Hippocampal formation (tissue), 2 donors: Measurements from ENCODE around the gene STX8.

ENCODE experiments used
- DNase-seq, 2 donors: peaks; one replicate each; lab custom pipeline; 2025; lab: John Stamatoyannopoulos, UW

Gene STX8

DNA sequence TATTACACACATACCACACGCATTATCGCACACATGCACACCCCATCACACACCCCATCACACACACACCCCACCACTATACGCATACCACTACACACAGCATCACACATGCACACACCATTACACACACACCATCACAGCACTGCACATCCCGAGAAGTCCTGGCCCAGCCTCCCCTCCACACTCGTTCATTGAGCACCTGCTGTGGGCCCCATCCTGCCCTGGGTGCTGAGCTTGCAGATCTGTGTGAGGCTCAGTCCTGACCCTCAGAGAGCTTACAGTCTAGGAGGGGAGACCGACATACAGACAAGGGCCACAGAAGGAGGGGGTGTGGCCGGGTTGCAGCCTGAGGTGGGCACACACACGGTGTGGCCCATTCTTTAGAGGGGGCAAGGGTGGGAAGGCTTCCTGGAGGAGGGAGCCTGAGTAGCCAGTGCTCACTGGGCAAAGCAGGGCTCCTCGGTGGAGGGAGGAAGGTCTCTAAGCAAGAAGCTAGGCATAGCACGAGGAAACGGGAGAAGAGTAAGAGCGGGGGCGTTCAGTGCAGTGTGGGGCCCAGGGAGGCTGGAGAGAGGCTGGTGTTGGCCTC lies 347.7 kb downstream of the STX8 start:
- no peak for DNase-seq

DNA sequence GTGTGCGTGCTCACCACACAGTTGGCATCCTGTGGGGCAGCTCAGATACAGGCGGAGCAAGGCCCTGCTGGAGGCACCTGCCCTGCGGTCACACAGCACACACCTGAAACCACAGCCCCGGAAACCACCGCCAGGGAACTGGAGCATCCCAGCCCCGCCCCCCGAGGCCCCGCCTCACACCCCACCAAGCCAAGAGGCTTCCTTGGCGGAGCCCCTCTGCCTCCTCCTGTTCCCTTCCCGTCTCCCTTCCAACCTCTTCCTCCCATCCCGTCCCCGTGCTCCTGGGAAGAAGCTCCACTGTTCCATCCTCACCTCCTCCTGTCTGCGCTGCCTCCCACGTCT lies 348.9 kb downstream of the STX8 start:
- no peak for DNase-seq

DNA sequence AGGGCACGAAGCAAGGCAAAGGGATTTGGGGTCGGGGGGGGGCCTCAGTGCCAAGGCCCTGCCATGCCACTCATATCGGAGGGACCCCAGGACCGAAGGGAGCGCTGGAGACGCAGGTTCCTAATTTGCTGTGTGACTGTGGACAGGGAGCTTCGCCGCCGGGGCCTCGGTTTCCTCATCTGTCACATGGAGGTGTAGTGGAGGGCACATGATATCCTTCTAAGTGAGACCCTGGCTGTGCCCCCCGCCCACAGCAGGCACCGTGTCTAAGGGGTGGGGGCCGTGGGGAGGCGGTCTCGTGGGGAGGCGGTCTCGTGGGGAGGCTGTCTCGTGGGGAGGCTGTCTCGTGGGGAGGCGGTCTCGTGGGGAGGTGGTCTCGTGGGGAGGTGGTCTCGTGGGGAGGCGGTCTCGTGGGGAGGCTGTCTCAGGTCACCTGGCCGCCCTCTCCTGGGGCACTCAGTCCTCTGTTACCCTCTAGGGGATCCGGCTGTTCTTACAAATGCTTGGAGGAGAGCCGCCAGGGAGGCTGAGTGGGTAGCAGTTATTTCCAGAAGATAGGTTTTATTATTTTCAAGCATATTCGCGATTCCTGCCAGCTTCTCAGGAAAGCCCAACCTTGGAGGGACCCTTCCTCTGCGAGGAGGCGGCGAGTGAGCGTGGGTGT lies 349.4 kb downstream of the STX8 start:
- DNase-seq, result no peak

DNA sequence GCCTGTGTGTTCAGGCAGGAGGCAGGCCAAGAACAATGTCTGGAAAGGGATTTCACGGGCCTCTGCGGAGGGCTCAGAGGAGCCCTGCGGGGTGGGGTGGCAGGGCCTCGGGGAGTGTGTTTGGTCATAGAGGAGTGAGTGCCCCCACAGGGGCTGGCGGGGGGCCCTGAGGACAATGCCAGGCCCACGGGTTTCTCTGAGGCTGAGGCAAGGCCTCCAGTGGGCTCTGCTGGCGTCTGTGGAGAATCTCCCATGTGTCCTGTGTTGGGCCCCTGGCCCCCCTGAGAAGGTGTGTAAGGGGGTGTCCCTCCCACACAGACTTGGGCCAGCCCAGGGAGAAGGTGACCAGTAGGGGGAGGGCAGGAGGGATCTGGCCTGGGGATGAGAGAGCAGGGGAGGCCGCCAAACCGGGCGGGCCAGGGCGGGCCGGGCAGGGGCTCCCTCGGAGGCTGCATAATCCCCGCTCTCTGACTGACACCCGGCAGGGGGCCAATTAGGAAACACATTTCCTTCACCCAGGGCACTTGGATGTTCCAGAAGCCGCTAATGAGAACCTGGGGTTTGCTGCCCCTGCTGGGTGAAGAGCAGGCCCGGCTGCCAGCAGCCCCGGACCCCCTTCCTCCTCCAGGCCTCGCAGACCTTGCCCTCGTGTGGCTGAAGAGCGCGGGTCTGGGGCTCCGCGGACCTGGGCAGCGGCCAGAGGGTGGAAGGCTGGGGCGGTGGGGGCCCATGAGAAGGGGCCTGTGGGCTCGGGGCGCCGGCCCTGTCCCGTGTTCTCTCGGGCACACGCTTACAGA lies 350.1 kb downstream of the STX8 start:
- no peak for DNase-seq

DNA sequence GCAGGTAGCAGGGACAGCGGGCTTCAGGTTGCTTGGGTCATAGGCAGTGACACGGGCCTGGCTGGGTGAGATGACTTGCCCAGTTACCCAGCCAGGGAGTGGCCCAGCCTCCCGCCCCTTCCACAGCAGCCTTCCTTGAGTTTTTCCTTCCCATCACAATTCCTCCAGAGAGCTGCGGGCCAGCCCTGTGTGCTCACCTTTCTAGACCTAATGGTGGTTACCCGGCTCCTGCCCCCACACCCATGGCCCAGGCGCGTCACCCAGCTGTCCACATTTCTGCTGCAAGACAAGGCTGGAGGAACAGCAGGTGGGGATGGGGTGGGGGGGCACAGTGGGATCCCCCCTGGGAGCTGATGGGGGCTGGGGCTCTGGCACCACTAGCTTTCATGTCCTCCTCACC lies 351.1 kb downstream of the STX8 start:
- no peak for DNase-seq

DNA sequence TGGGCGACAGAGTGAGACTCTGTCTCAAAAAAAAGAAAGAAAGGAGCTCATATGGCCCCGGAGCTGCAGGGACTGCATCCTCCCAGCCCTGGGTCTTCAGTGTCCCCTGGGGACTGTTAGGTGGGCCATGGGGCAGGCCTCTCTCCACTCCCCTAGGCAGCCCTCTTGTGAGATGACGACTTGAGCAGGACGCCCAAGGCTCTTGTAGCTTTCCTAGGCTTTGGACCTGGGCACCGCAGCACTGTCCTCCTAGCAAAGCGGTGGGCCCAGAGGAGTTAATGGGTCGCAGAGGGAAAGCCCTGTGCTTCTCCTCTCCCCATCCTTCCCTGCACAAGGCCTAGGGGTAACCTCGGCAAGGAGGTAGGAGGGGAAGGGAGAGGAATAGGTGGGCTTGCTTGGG lies 352.1 kb downstream of the STX8 start:
- DNase-seq, result no peak

DNA sequence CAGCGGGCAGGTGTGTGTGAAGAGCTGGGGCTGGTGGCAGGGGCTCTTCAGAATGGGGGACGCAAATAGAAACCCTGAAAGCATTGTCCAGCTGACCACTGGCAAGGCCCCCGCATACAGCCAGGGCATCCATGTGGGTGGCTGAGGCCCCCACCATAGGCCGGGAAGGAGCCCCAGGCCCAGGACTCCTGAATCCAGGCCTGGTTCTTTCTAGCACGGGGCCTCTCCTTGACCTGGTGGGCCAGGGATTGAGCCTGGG lies 353.8 kb downstream of the STX8 start:
- no peak for DNase-seq

DNA sequence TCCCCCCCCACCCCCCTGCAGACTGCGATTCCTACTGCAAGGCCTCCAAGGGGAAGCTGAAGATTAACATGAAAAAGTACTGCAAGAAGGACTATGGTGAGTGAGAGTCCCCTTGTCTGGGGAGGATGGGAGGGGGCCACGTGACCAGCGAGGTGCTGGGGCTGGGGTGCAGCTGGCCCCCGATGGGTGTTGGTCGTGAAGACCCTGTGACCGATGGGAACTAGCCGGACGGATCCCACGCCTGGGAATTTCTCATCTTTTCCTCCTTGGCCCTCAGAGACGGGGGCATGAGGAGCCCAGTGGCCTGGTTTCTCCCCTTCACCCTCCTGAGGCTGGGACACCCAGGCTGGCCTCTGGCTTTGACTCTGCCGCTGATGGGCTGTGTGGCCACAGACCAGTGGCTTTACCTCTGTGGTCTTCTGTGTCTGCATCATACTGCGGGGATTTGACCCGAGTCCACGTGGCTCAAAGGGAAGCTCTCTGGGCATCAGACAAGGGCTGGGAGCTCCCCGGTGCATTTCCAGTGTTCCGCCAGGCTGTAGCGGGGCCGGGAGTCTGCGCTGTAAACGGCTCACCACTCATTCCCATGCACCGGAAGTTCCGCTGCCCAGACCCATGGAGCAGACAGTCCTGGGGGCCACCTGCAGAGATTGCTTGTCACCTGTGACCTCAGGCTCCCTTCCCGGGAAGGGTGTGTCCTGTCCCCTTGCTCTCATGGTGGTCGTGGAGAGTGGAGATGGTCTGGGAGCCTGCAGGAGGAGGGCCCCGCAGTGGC lies 354.3 kb downstream of the STX8 start:
- DNase-seq, result no peak

DNA sequence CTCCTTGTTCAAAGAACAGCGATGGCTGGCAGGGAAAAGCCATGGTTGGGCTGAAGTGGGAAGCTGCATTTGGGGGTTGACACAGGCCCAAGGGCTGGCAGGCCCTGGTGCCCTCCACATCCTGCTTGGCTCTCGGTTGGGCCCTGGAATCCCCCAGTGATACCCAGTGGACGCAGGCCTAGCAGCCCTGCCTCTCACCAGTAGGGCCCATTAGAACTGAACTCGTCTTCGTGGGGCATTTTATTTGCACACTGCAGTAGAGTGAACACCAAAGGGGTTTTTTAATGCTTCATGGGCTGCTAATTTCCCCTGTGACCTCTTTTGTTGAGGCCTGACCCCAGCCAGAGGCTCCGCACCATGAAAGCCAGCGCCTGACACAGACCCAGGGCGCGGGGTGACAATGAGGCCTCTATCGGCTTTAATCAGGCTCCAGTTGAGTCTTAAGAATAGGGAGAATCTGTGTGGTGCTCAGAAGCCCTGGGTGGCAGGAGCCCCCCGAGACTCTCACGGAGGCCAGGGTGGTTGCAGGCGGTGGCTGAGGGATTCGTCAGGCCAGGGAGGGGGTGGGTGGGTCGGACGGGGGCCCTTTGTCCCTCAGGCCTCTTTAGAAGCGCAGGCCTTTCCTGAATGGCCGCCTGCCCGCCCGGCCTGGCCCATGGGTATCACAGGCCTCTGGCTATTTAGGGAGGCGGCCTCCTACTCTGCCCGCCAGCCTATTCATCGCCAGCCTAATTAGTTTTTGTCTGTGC lies 355.0 kb downstream of the STX8 start:
- no peak for DNase-seq

DNA sequence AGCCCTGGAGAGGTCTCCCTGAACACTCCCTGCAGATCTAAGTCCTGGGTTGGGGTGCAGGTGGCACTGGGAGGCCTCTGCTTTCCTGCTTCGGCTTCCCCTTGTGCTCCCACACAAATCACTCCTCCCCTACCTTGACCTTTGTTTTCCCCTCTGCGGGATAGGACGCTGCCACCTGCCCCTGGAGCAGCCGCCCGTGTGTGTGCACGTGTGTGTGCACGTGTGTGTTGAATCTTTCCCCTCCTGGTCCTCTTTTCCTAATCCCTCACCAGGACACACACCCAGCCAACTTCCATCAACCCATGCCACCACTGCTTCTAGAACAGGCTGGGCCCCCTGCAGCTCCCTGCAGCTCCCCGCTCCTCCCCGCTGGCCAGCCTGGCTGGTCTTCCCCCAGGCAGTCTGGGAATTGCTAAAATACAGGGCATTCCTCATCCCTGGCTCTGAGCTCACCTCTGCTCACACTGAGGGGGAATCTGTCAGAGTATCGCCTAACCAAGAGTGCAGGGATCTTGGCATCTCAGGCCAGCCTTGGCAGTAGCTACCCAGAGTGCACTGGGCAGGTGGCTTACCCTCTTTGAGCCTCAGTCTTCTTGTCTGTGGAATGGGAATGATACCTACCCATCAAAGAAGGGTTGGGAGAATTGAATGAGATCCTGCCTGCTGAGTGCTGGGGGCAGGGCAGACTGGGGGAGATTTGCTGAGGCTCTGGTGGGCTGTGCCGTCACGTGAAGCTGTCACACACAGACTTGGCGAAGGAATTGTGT lies 355.8 kb downstream of the STX8 start:
- DNase-seq, result no peak

DNA sequence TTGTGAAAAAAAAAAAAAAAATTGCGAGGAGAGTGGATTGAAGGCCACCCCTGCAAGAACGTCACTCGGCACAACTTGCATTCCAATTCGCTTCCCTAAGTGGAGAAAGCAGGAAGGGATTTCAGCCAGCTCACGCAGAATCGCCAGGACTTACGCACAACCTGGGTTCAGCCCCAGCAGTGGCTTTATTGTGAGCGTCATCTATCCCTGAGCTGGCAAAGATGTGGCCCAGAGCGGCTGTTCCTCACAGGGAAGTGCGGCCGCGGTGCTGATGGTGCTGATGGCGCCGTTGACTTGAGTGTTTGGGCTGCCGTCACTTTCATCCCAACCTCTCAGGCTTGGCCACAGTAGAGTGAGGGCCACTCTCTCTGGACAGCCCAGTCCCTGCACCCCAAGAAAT lies 356.7 kb downstream of the STX8 start:
- DNase-seq, result no peak

DNA sequence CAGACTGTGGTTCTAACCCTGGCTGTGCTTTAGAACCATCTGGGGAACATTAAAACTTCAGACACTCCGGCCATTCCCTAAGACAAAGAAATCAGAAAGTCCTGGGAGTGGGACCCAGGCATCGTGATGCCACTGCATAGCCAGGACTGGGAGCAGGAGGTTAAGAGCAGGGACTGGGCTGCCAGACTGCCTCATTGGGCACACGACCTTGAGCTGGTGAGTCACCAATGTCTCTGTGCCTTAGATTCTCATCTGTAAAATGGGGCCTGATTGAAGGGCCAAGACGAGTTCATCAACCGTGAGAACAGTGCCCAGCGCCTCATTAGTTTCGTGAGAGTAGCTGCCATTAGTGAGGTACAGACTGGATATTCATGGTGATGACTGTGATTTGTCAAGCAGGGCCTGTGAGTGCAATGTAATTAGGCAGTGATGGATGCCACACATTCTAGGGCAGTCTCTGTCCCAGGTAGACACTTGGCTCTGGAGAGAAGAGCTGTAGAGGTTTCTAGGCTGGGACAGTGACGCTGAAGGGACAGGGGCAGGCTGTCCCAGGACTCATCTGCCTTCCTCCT lies 357.5 kb downstream of the STX8 start:
- no peak for DNase-seq

DNA sequence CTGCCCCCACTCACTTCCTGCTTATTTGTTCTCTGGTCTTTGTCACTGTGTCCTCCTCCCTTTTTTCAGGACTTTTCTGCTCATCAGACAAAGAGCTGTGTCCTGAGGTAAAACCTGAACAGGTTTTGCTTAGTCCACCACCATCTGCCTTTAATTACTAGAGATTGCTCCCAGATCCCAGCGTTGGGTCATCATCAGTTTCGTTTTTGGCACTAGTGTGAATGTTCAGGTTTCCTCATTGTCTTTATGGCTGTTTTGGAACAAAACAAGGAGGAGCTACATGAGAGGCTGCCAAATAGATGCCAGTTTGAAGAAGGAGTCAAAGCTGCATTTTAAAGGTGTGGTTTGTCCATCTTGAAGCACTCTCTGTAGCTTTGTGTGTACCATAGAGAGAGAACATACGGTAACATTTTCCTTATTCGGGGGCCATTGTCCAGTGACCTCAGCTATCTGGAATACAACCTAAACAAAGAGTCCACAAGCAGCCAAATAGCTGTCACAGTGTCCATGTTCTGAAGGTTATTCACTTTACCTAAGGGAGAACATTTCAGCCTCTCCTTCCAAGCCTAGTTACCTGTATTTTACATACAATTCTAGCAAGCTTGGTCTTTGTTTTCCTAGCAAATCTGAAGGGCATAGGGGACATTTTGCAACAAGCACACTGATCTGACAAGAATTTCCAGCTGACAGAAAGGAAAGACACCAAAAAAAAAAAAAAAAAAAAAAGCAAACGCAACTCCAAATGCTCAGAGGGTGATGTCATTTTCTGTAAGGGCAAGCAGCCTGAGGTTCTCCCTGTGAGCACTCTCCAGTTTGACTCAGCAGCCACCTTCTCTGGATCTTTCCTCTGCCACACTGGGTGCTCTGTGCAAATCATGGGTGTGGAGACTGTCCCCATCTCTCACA lies 358.2 kb downstream of the STX8 start:
- DNase-seq, result no peak

DNA sequence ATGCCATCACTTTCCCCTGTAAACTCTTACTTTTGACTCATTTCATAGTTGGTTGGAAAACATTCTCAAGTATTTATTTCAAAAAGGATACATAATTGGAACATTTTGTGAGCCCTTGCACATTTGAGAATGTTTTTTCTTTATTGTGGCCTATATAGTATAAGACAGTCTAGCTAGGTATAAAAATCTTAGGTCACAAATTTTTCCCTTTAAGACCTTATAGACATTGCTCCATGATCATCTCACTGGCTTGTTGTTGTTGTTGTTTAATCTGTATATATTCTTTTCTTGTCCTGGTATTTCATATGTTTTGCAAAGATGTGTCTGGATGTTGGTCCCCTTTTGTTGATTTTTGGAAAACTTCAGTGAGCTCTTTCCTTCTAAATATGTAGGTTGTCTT lies 360.2 kb downstream of the STX8 start:
- no peak for DNase-seq

DNA sequence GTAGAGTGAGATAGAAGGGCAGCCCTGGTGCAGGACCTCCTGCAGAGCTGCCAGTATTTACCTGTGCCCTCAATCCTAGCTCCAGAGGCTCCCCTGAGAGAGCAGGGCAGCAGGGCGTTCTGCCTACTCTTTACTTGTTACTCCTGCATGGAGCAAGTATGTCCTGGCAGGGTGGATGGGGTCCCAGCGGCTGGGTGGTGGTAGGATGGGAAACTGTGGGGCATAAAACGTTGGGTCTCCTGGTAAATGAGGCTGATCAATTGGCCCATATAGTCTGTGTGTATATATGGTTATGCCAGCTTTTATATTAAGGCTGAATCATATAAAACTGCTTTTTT lies 362.3 kb downstream of the STX8 start:
- DNase-seq, result no peak

DNA sequence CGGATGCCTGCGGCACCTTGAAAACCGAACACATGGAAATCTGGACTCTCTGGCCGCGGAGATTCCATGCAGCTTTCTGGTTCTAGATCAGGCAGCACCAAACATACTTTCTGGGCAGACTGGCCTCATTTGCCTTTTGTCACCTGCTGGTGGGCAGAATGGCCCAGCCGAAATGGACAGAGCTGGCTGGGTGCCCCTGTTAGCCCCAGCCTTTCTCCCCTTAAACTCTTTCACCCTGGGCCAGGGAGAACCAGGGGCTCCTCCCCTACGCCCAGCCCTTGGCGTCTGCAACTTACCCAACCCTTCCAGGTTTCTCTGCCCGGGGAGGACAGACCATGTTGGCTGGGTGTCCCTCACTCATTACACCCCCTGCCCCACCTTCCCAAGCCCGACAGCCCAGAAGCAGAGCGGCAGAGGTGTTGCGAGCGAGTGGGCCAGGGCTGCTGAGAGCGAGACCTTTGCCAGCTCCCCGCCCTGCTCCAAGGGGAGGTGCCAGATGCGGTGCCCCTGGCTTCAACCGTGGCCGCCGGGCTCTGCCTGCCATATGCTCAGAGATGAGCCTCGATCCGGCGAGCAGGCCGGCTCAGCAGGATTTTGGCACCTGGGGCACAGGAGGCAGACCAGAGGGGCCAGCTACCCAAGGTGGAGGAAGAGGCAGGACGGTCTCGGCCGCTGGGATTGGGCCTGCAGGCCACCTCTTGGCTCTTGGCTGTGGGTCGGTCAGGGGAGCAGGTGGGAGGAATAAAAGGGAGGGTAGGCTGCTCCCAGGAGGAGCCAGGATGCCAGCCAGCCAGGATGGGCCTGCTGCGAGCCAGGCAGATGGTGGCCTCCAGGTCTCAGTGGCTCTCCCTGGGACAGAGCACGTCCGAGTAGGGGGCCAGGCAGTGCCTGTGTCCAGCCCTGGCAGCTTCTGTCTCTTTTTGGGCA lies 363.0 kb downstream of the STX8 start:
- DNase-seq, result no peak

DNA sequence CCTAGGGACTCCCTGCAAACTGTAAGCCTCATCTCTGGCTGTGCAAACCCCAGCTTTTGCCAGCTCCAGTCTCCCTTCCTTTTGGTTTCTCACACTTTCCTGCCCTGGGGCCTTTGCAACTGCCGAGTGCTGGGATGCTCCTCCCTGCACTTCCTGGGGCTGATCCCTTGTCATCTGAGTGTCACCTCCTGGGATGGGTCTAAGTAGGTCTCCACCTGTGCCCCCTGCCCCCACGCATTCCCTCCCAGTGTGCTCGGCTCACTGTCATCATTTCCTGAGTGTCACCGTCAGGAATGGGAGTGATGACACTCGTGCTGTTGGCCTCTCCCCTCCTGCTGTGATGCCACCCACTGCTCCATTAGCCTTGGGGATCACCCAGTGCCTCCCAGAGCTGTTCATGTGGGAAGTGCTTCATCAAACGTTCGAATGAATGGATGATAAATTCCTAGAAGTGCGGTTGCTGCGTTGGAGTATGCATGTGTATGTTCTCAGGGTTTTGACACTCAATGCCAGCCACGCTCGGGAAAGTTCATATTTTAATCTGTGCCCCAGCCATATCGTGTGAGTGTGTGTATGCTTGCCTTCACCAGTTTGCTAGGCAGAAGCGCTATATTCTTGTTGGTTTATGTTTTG lies 364.4 kb downstream of the STX8 start:
- no peak for DNase-seq

DNA sequence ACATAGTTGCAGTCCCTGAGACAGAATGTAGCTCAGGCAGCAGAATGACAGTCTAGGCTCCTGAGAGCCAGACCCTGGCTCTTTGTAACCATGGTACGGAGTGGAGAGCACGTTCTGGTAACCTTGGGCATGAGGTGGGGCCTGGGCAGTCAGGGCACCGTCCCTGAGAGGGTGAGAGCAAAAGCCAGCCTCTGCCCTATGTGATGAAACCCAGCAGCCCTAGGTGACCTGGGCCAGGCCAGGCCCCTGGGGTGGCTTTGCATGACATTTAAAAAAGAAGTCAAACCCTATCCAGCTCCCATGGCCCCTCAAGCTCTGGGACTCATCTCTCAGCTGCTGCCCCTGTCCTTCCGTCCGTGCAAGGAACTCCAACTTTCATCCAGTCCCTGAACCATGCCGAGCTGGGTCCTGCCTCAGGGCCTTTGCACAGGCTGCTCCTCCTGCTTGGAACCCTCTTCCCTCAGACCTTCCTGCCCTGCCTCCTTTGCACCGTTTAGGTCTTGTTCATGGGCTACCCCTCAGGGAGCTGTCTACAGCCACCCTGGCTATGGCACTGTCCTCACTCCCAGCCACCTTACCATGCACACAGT lies 365.7 kb downstream of the STX8 start:
- DNase-seq, result no peak
